ENCODE results near the gene CDA.

DNA sequence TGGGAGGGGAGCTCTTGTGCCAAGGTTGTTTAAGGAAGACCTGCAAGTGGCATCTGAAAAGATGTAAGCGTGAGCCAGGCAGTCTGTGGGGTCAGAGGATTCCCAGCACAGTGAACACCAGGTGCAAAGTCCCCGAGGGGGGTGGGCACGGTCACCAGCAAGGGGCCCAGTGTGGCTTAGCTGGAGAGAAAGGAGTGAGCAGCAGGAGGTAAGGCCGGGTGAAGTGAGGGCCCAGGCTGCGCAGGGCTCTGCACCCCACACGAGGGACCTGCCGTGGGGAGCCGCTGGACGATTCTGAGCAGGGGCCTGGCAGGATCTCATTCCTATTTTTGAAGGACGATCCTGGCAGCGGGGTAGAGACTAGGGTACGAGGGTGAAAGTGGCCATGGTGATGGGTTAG lies 68.1 kb downstream of the CDA start:
- TF ChIP-seq, protein P1, sequence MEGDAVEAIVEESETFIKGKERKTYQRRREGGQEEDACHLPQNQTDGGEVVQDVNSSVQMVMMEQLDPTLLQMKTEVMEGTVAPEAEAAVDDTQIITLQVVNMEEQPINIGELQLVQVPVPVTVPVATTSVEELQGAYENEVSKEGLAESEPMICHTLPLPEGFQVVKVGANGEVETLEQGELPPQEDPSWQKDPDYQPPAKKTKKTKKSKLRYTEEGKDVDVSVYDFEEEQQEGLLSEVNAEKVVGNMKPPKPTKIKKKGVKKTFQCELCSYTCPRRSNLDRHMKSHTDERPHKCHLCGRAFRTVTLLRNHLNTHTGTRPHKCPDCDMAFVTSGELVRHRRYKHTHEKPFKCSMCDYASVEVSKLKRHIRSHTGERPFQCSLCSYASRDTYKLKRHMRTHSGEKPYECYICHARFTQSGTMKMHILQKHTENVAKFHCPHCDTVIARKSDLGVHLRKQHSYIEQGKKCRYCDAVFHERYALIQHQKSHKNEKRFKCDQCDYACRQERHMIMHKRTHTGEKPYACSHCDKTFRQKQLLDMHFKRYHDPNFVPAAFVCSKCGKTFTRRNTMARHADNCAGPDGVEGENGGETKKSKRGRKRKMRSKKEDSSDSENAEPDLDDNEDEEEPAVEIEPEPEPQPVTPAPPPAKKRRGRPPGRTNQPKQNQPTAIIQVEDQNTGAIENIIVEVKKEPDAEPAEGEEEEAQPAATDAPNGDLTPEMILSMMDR (IDR thresholded peaks at IDR 0.05) = no peak
- TF ChIP-seq POLR2A (IDR thresholded peaks at IDR 0.05) (no peak), POLR2AphosphoS5 (IDR thresholded peaks at IDR 0.05; ENCODE audit: insufficient read depth in 1 of 2, low read depth in 1 of 2) (no peak)
